G401.6 (cell line): ENCODE measurements around the gene PID1.
"Not testable (repeated sequence)": the region's sequence is repeated elsewhere in the genome, so short reads cannot be mapped to it uniquely, and the experiment has no call there.

Experiments used
- FAIRE-seq: peaks from 2 replicates; lab custom pipeline; 2012; peaks lifted over from hg19 to GRCh38; lab: Jason Lieb, UNC

PID1 gene

GRCh38 chr2:229109195-229109594, 161.9 kb downstream of the PID1 start:
- no peak for FAIRE-seq

- no peak for FAIRE-seq
Measured at GRCh38 chr2:229107601-229108000, 163.5 kb downstream of the PID1 start.

- FAIRE-seq = no peak
Measured at GRCh38 chr2:229104974-229105387, 166.1 kb downstream of the PID1 start.

GRCh38 chr2:229104025-229104424, 167.1 kb downstream of the PID1 start:
- FAIRE-seq = no peak

DNA sequence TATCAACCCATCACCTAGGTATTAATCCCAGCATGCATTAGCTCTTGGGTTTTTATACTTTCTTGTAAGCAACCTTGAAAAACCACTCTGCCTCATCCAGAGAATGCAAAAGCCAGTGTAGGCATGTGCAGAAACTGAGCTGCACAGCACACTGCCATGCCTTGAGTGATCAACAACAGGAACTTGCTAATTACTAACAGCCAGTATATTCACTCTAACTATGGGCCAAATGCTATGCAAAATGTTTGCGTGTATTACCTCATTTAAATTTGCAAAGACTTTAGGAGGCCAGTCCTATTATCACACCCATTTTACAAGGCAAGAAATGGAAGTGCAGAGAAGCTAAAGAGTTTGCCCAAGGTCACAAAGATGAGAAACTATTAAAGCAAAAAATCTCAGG, 169.8 kb downstream of the PID1 start:
- no peak for FAIRE-seq

- FAIRE-seq = no peak
Measured at GRCh38 chr2:229099231-229099630, 171.9 kb downstream of the PID1 start.

DNA sequence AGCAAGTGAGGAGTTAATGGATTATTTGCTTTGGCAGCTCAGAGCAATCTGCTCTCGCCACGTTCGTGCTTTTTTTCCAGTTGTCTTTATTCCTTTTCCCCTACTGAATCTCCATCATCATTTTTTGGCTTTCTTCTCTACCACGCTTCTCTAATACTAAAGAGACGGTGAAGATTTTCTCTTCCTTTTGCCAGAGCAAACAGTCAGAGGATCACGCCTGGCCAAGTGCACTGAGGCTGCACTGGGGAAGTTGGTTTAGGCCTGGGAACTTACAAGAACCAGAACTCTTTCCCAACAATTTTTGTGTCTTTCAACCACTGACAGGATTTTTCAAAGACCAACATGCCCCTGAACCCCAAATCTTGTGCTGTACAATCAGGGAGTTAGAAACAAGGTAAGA, 172.3 kb downstream of the PID1 start:
- no peak for FAIRE-seq

GRCh38 chr2:229096409-229097066, 174.5 kb downstream of the PID1 start:
- FAIRE-seq = no peak

- no peak for FAIRE-seq
Measured at GRCh38 chr2:229095472-229095871, 175.6 kb downstream of the PID1 start.

GRCh38 chr2:229090225-229090624, 180.9 kb downstream of the PID1 start:
- no peak for FAIRE-seq

DNA sequence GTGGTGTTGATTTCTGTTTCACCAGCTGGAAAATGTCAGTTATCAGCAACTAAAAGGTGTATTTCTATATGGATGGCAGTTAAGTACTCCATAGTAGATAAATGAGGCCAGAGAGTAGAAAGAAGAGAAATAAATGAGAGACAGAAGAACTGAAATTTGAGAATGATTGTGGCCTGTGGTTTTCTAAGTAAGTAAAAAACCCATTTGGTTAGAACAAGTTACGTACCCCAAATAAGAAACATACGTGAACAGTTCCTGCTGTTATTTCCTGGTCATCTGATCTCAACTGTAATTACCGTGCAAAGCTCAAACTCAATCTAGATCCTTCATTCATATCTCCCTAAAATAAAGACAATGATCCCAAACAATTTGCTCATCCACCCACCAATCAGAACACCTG, 181.3 kb downstream of the PID1 start:
- FAIRE-seq = no peak

- no peak for FAIRE-seq
Measured at GRCh38 chr2:229088966-229089700, 182.0 kb downstream of the PID1 start.

DNA sequence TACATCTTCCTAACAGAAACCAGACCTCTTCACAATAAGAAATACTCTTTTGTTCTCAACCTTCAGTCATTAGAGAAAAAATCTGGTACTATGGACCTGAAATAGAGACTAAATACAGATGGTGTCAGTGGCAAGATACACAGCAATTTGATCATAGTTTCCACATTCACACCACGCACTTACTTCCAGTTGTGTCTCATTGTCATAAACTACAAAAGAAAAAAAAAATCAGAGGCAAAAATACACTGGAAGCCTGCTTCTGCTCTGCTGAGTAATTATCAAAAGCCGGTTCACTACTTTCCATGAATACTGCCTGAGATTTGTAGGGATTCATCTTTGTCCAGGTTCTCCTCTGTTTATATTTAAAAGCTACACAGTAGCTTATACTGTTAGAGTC, 182.6 kb downstream of the PID1 start:
- FAIRE-seq = no peak

DNA sequence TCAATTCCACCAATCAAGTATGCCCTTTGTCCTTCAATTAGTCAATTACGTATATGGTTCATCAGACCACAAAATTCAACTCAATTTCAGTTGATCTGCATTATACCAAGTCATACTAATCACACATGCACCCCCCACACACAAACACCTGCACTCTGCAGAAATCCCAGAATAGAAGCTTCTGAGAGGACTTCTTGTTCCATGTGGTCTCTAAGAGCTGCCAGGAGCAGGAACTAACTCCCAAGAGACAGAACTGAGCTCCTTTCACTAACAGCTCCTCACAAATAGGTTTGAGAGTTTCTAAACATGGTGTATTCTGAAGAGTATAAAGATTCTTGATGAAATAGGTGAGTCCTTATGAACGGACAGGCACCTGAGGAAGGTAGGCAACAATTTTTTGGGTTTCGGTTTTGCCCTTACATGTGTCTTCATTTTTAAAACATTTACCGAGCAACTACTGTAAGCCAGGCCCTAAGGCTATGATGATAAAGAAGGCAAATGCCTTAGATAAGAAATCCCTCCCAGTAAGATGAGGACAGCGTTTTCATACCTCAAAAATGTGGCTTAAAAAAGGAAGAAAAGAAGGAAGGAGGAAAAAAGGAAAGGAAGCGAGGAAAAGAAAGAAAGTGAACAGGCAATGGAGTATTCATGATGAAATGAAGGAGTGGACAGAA, 183.1 kb downstream of the PID1 start:
- FAIRE-seq = no peak

- FAIRE-seq = no peak
Measured at GRCh38 chr2:229087267-229087666, 183.8 kb downstream of the PID1 start.

GRCh38 chr2:229085439-229085838, 185.6 kb downstream of the PID1 start:
- no peak for FAIRE-seq

DNA sequence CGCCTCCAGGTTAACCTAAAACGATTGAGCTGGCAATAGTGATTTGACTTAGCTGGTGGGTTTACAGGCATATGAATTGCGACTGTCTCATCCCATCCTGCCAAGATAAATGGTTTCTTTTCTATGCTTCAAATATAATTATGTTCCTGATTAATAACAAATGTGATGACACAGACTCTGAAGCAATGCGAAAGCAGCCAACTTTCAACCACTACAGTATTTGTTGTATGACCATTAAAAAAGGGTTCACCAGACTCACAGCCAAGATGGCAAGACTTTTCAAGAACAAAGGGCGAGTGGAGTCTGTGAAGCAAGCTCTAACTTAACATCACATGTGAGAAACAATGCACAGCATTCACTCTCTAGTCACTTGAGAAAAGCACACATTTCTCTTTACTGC, 186.6 kb downstream of the PID1 start:
- FAIRE-seq = no peak

DNA sequence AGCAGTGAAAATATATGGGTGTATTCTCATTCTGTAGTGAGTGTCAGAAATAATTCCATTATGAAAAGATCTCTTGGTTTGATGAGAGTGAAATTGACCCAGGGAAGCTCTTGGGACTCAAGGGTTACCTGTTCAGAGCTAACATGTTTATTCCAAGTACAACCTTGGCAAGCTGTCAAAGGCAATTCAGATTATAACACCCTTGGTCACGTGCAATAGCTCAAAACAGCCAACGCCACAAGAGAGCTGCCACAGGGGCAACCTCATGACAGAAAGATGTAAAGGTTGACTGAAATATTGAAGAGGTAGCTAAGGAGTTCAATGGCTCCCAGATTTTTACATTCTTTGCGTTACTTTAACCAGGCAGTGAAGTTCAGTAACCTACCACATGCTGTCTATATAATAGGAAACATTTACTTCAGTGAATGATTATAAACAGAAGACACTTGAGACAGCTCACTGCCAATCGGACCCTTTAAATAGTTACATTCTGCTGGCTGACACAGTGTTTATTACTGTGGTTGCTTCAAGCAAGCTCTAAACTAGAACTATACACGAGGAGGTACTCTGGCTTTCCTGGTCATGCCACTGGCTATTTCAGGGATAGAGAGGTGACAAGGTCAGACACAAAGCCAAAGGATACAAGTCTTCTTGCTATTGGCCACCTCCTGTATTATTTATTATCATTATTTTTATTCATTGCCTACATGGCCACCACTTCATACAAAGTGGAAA, 187.3 kb downstream of the PID1 start:
- FAIRE-seq = no peak

- no peak for FAIRE-seq
Measured at GRCh38 chr2:229081411-229081810, 189.7 kb downstream of the PID1 start.

DNA sequence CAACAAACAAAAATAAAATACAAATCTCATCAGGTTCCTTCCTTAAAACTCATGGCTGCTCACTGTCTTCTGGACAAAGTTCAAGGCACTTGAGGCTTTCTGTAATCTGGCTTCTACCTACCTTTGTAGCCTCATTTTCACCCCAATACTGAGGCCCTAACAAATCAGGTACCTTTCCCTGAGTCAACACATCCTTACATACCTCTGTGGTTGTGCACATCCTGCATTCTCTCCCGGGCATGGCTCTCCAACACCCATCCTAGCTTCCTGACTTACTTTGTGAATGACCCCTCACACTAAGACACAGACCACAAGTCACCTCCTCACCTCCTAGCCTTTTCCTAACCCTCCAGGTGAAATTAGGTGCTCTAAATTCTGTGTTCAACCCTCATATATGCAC, 190.9 kb downstream of the PID1 start:
- no peak for FAIRE-seq

DNA sequence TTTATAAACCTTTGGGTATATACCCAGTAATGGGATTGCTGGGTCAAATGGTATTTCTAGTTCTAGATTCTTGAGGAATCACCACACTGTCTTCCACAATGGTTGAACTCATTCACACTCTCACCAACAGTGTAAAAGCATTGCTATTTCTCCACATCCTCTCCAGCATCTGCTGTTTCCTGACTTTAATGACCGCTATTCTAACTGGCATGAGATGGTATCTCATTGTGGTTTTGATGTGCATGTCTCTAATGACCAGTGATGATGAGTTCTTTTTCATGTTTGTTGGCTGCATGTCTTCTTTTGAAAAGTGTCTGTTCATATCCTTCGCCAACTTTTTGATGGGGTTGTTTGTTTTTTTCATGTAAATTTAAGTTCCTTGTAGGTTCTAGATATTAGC, 194.2 kb downstream of the PID1 start:
- FAIRE-seq = not testable (repeated sequence)

DNA sequence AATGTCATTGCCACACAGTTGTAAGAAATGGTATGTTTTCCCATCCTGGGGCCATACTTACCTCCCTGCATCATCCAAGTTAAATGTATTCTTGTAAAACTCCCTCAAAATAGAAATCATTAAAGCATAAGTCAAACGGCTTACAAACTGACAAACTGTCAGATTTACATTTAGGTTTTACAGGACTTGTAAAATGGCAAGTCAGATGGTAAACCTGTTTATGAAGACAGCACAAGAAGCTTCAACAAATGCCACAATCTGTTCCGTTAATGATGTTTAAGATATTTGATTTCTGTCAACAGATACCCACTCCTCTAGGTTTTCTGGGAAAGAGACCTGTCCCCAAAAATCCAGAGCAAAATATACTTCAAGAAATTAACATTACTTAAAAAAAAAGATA, 197.2 kb downstream of the PID1 start:
- no peak for FAIRE-seq
